Measurements from ENCODE around the gene ZNF865. TPM values are rescaled to one million over a fixed set of nuclear protein-coding genes. Genes with fewer than 3 reads are reported as not detected.

ZNF865 gene
- total RNA-seq, 1 experiment from 2014 or later: 13.2 TPM

DNA sequence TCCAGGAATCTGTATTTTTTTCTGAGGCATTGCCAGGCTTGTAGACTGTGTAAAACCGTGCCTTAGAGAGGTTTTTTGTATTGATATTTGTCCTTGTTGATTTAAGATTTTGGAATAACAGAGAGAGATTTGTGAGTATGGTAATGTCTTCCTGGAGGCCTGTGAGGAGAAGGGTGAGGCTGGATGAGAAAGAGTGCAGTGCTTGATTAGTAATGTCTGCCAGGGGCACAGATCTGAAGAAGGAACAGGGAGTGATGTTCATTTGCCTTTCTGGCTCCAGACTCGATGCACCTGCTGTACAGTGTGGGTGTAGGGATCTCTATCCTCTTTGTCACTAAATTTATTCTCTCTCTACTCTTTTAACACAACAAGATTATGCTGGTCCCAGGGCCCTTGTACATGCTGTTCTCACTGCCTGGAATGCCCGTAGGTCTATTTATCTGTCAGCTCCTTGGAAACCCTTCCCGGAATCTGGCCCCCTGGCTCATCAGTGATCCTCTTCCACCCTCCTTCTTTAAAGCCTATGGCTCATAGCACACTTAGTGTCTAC lies 10.4 kb upstream of the ZNF865 start:
- ChIA-PET POLR2A (no interaction called here), CTCF (interaction anchor here (0.7 kb wide), 1 partner anchor 31 kb away, joined by 3 read pairs; no protein-coding TSS in a partner anchor)
- H3K36me3 ChIP-seq (ENCODE audit: control insufficient read depth, insufficient read depth, low read length): peaks cover 3% of the 10 kb centered on the region
- H3K4me1 Mint-ChIP-seq (ENCODE audit: low read depth, unreplicated experiment): peaks cover 14% of the 10 kb centered on the region
- DNase-seq: no peak
- no peaks in the 10 kb centered on the region for H3K27me3 Mint-ChIP-seq (ENCODE audit: insufficient read depth, unreplicated experiment)
- peaks cover 9% of the 10 kb centered on the region for H3K9me3 Mint-ChIP-seq (ENCODE audit: unreplicated experiment)
- peaks cover 5% of the 10 kb centered on the region for H3K4me1 ChIP-seq
- BruUV-seq (replicated peaks): no TSS peak
- H3K4me3 Mint-ChIP-seq (ENCODE audit: unreplicated experiment): no peak overlapping the region
- TF ChIP-seq CTCF (IDR thresholded peaks at IDR 0.05; ENCODE audit: insufficient read depth in 1 of 2, low read depth in 1 of 2, low read length in 1 of 2, severe bottlenecking in 1 of 2, unreplicated experiment in 1 of 2): no peak
- peaks cover 63% of the 10 kb centered on the region for H3K36me3 Mint-ChIP-seq (ENCODE audit: insufficient read depth, unreplicated experiment)
- H3K9me3 ChIP-seq: no peaks in the 10 kb centered on the region
- peak overlapping the region; percentile 25 for H3K27ac Mint-ChIP-seq (ENCODE audit: unreplicated experiment)
- intact Hi-C loops (cut with micrococcal nuclease; ENCODE audit: unreplicated experiment): no loop called here
- no peak overlapping the region for H3K4me3 ChIP-seq (ENCODE audit: low read depth, low read length)
- H3K27me3 ChIP-seq (replicated peaks; ENCODE audit: control insufficient read depth, insufficient read depth, low read length): no peaks in the 10 kb centered on the region

- DNase-seq: no peak
- Mint-ChIP-seq H3K27me3 (ENCODE audit: insufficient read depth, unreplicated experiment) (no peaks in the 10 kb centered on the region), H3K4me1 (ENCODE audit: low read depth, unreplicated experiment) (peaks cover 14% of the 10 kb centered on the region), H3K27ac (ENCODE audit: unreplicated experiment) (no peak overlapping the region), H3K4me3 (ENCODE audit: unreplicated experiment) (no peak overlapping the region), H3K36me3 (ENCODE audit: insufficient read depth, unreplicated experiment) (peaks cover 65% of the 10 kb centered on the region), H3K9me3 (ENCODE audit: unreplicated experiment) (peaks cover 9% of the 10 kb centered on the region)
- no peaks in the 10 kb centered on the region for H3K27me3 ChIP-seq (replicated peaks; ENCODE audit: control insufficient read depth, insufficient read depth, low read length)
- BruUV-seq (replicated peaks): no TSS peak
- POLR2A ChIA-PET: no interaction called here
- intact Hi-C loops (cut with micrococcal nuclease; ENCODE audit: unreplicated experiment): no loop called here
- CTCF ChIA-PET: no interaction called here
- H3K36me3 ChIP-seq (ENCODE audit: control insufficient read depth, insufficient read depth, low read length): peaks cover 3% of the 10 kb centered on the region
- H3K9me3 ChIP-seq: no peaks in the 10 kb centered on the region
- no peak overlapping the region for H3K4me3 ChIP-seq (ENCODE audit: low read depth, low read length)
- TF ChIP-seq CTCF (IDR thresholded peaks at IDR 0.05; ENCODE audit: insufficient read depth in 1 of 2, low read depth in 1 of 2, low read length in 1 of 2, severe bottlenecking in 1 of 2, unreplicated experiment in 1 of 2): no peak
- H3K4me1 ChIP-seq: peaks cover 5% of the 10 kb centered on the region
These were observed 9.1 kb upstream of the ZNF865 start for GRCh38 chr19:55596304-55596703.

DNA sequence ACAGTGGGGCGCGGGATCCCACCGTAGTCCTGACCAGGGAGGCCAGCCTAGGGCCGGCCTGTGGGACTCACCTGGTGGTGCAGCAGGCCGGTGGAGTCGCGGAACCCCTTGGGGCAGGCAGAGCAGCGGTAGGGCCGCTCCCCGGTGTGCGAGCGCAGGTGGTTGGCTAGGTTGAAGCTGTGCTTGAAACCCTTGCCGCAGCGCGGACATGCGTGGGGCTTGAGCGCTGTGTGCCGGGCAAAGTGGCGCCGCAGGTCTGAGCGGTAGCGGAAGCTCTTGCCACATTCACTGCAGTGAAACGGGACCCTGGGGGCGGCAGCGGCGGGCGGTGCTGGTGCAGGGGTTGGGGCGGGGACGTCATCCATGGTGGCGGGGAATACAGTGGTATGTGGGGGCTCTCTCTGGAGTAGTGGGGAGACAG lies 7.9 kb upstream of the ZNF865 start:
- Mint-ChIP-seq H3K27ac (ENCODE audit: unreplicated experiment) (no peak overlapping the region), H3K36me3 (ENCODE audit: insufficient read depth, unreplicated experiment) (peaks cover 59% of the 10 kb centered on the region), H3K4me3 (ENCODE audit: unreplicated experiment) (peak overlapping the region; percentile 13), H3K9me3 (ENCODE audit: unreplicated experiment) (peaks cover 9% of the 10 kb centered on the region), H3K4me1 (ENCODE audit: low read depth, unreplicated experiment) (peaks cover 14% of the 10 kb centered on the region), H3K27me3 (ENCODE audit: insufficient read depth, unreplicated experiment) (no peaks in the 10 kb centered on the region)
- Histone ChIP-seq H3K4me3 (ENCODE audit: low read depth, low read length) (no peak overlapping the region), H3K4me1 (peaks cover 5% of the 10 kb centered on the region), H3K36me3 (ENCODE audit: control insufficient read depth, insufficient read depth, low read length) (peaks cover 3% of the 10 kb centered on the region), H3K27me3 (replicated peaks; ENCODE audit: control insufficient read depth, insufficient read depth, low read length) (no peaks in the 10 kb centered on the region), H3K9me3 (no peaks in the 10 kb centered on the region)
- DNase-seq: no peak
- POLR2A ChIA-PET: interaction anchor here (0.6 kb wide), 1 partner anchor 118 kb away, joined by 3 read pairs; no protein-coding TSS in a partner anchor
- BruUV-seq (replicated peaks): no TSS peak
- intact Hi-C loops (cut with micrococcal nuclease; ENCODE audit: unreplicated experiment): no loop called here
- no peak for TF ChIP-seq CTCF (IDR thresholded peaks at IDR 0.05; ENCODE audit: insufficient read depth in 1 of 2, low read depth in 1 of 2, low read length in 1 of 2, severe bottlenecking in 1 of 2, unreplicated experiment in 1 of 2)
- CTCF ChIA-PET: no interaction called here
